ENCODE data around the gene KCNE3.

KCNE3 gene

DNA sequence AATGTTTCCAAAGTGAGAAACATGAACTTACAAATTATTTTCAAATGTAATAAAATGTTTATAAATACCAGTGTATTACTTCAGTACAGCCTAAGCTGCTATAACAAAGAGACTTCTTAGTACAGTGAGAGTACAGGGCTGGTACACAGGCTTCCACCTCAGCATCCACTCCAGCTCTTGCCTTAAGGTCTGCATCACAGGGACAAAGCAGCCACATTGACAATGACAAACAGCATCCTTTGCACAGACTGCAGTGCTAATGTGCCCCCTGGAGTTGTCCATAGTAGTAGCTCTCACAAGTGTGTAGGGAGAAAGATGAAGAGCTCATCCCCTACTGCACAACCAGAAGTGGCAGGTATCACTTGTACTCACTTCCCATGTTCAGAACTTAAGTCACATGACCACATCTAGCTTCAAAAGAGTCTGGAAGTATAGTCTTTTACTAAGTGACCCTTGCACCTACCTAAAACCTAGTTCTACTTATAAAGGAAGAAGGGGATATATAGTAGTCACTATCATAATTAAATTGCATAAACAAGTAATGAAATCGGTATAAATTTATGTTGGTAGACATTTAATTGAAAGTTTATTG is 36.8 kb upstream of the KCNE3 start:
- Histone ChIP-seq H3K4me2 (ENCODE audit: low read length) (no peak overlapping the region), H3K4me3 (ENCODE audit: low read depth, low read length) (no peak overlapping the region), H3K27ac (no peak overlapping the region), H3K79me2 (no peaks in the 10 kb centered on the region), H3K9ac (no peak overlapping the region), H3K36me3 (ENCODE audit: control insufficient read depth, insufficient read depth, low read length) (no peaks in the 10 kb centered on the region), H2AFZ (no peak overlapping the region), H3K4me1 (no peaks in the 10 kb centered on the region), H3K27me3 (ENCODE audit: control insufficient read depth, insufficient read depth, low read length) (no peaks in the 10 kb centered on the region), H3K9me3 (ENCODE audit: control insufficient read depth, low read length) (no peaks in the 10 kb centered on the region)
- TF ChIP-seq, protein P1, sequence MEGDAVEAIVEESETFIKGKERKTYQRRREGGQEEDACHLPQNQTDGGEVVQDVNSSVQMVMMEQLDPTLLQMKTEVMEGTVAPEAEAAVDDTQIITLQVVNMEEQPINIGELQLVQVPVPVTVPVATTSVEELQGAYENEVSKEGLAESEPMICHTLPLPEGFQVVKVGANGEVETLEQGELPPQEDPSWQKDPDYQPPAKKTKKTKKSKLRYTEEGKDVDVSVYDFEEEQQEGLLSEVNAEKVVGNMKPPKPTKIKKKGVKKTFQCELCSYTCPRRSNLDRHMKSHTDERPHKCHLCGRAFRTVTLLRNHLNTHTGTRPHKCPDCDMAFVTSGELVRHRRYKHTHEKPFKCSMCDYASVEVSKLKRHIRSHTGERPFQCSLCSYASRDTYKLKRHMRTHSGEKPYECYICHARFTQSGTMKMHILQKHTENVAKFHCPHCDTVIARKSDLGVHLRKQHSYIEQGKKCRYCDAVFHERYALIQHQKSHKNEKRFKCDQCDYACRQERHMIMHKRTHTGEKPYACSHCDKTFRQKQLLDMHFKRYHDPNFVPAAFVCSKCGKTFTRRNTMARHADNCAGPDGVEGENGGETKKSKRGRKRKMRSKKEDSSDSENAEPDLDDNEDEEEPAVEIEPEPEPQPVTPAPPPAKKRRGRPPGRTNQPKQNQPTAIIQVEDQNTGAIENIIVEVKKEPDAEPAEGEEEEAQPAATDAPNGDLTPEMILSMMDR (IDR thresholded peaks at IDR 0.05) = no peak

DNA sequence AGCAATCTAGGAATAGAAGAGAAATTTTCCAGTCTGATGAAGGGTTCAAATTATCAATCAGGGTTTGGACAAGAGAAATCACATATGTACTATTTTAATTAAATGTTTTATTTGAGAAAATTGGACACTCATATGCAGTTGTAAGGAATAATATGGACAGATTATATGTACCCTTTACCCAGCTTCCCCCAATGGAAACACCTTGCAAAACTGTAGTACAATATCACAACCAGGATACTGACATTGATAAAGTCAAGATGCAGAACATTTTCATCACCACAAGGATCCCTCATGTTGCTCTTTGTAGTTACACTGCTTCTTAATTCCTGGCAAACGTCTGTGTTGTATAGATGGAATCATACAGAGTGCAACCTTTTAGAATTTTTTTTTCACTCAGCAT is 27.6 kb upstream of the KCNE3 start:
- Histone ChIP-seq H3K27me3 (ENCODE audit: control insufficient read depth, insufficient read depth, low read length) (no peaks in the 10 kb centered on the region), H3K79me2 (no peaks in the 10 kb centered on the region), H2AFZ (no peak overlapping the region), H3K9me3 (ENCODE audit: control insufficient read depth, low read length) (no peaks in the 10 kb centered on the region), H3K27ac (no peak overlapping the region), H3K36me3 (ENCODE audit: control insufficient read depth, insufficient read depth, low read length) (no peaks in the 10 kb centered on the region), H3K9ac (no peak overlapping the region), H3K4me2 (ENCODE audit: low read length) (no peak overlapping the region), H3K4me3 (ENCODE audit: low read depth, low read length) (no peak overlapping the region), H3K4me1 (no peaks in the 10 kb centered on the region)
- TF ChIP-seq, protein P1 (IDR thresholded peaks at IDR 0.05) = no peak

DNA sequence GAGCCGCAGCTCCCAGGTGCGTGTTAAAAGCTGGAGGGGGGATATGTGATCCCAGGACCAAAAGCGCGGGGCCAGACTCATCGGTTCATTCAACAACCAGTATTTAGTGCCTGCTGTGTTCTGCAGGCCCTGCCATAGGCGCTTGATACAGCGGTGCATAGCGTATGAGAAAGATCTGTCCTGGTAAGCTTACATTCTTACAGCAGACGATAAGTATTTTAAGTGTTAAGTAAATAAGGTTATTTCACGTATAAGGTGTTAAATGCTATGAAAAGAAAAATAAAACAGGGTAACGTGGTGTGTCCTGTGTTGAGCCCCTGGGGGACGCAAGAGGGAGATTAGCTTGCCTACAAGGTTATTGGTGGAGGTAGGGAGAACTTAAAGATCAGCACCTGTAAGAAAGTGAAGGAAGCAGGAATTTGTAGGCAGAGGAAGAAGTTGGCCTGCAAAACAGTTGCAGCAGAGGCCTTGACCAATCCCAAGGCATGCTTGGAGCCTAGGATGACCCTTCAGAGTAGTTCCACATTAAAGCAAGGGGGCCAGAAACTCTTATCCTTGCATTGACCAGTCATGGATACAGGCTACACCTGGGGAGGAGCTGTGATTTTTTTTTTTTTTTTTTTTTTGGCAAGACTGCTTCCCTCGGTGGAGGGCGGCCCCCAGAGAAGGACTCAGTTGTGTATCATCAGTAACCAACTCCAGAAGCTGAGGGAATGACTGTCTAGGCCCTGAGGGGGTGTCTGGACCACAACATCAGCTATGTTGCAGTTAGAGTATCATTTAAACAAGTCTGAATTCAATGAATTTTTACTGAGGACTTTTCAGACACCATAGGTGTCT is 26.7 kb upstream of the KCNE3 start:
- peak overlapping the region; percentile 94 for H3K27ac ChIP-seq
- no peaks in the 10 kb centered on the region for H3K4me1 ChIP-seq
- no peaks in the 10 kb centered on the region for H3K79me2 ChIP-seq
- no peaks in the 10 kb centered on the region for H3K27me3 ChIP-seq (ENCODE audit: control insufficient read depth, insufficient read depth, low read length)
- peak overlapping the region; percentile 75 for H3K4me2 ChIP-seq (ENCODE audit: low read length)
- TF ChIP-seq, protein P1 (IDR thresholded peaks at IDR 0.05) = no peak
- H3K9ac ChIP-seq = peak overlapping the region; percentile 92
- H3K4me3 ChIP-seq (ENCODE audit: low read depth, low read length) = peak overlapping the region; percentile 83
- no peaks in the 10 kb centered on the region for H3K9me3 ChIP-seq (ENCODE audit: control insufficient read depth, low read length)
- no peaks in the 10 kb centered on the region for H3K36me3 ChIP-seq (ENCODE audit: control insufficient read depth, insufficient read depth, low read length)
- H2AFZ ChIP-seq = peak overlapping the region; percentile 96

DNA sequence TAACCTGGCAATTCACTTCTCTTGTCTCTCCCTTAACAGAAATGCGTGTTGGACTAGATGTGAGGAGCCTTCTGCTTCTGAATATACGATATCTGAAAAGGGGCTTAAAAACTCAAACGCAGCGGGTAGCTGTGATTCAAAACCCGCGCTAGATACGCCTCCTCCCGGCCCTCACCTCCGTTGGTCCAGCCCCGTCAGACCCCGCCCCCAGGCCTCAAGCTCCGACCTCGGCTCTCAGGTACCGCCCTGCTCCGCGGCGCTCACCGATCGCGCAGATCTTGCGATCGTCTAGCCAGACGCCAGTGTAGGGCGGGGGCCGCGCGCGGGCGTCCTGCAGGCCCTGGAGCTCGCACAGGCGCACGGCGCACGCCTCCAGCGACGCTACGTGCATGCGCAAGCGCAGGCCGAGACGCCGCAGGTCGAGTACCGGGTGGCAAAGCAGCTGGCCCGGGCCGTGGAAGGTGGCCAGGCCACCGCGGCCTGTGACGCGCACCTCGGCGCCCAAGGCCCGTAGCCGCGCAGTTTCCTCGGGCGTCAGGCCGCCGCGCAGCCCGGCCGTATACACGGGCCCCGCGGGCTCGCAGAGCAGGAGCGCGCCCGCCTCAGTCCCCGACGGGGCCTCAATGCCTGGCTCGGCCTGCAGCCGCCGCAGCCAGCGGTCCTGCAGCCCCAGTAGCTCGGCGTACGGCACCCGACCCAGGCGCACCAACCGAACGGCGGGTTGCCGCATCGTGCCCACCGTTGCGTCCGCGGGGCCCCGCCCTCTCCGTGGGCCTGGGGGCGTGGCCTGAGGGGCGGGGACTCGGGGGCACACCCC is 25.8 kb upstream of the KCNE3 start, which contains the start of gene LIPT2:
LIPT2 (minus strand) TSS at position 751 of the 817 bp plus-strand sequence; CDS start at position 730, 21 bp downstream.
- Histone ChIP-seq H2AFZ (peak within 1 kb of the TSS; percentile 96), H3K27me3 (ENCODE audit: control insufficient read depth, insufficient read depth, low read length) (no peaks in the 10 kb centered on the region), H3K4me2 (ENCODE audit: low read length) (peak within 1 kb of the TSS; percentile 75), H3K27ac (peak within 1 kb of the TSS; percentile 94), H3K79me2 (no peaks in the 10 kb centered on the region), H3K9ac (peak within 1 kb of the TSS; percentile 92), H3K9me3 (ENCODE audit: control insufficient read depth, low read length) (no peaks in the 10 kb centered on the region), H3K4me3 (ENCODE audit: low read depth, low read length) (peak within 1 kb of the TSS; percentile 83), H3K36me3 (ENCODE audit: control insufficient read depth, insufficient read depth, low read length) (no peaks in the 10 kb centered on the region), H3K4me1 (no peaks in the 10 kb centered on the region)
- TF ChIP-seq, protein P1 (IDR thresholded peaks at IDR 0.05) = no peak
